Measurements from ENCODE around the gene PHAX.
"Not testable (repeated sequence)": the region's sequence is repeated elsewhere in the genome, so short reads cannot be mapped to it uniquely, and the experiment has no call there.

The PHAX gene

DNA sequence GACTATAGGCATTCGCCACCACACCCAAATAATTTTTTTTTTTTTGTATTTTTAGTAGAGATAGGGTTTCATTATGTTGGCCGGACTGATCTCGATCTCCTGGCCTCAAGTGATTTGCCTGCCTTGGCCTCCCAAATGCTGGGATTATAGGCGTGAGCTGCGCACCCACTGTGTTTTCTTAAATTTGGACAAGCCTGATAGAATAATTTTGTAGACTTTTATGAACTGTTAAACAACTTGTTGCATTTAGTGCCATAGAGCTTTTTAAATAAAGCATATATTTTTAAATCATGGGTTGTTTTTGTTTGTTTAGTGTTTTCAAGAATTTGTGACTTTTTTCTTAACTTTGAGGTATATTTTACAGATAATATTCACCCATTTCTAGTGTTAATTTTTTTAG lies 4.8 kb downstream of the PHAX start:
- no peak for DNase-seq

DNA sequence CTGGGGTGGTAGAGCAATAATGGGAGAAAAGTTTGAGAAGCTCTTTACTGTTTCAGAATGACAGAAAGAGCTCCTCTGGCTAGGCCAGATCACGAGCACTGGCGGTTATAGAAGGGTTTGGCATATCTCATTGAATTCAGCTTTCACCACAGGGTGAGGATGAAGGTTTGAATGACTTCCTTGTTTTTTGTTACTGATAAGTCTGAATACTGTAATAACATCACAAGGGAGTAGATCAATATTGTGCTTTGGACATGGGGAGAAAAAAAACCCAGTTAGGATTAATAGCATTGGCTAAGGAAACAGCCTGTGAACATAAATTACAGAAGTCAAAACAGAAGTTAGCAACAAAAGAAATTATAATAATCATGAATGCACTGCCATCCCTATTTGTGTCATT lies 9.4 kb downstream of the PHAX start:
- DNase-seq, result no peak

DNA sequence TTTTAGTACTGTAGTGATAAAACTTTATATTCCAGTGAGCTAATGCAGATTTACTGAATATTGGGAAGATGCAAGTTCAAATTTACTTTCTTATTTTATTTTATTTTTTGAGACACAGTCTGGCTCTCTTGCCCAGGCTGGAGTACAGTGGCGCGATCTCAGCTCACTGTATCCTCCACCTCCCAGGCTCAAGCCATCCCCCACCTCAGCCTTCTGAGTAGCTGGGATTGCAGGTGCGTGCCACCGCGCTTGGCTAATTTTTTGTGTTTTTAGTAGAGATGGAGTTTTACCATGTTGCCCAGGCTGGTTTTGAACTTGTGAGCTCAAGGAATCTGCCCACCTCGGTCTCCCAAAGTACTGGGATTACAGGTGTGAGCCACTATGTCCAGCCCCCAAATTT lies 9.9 kb downstream of the PHAX start:
- no peak for DNase-seq

DNA sequence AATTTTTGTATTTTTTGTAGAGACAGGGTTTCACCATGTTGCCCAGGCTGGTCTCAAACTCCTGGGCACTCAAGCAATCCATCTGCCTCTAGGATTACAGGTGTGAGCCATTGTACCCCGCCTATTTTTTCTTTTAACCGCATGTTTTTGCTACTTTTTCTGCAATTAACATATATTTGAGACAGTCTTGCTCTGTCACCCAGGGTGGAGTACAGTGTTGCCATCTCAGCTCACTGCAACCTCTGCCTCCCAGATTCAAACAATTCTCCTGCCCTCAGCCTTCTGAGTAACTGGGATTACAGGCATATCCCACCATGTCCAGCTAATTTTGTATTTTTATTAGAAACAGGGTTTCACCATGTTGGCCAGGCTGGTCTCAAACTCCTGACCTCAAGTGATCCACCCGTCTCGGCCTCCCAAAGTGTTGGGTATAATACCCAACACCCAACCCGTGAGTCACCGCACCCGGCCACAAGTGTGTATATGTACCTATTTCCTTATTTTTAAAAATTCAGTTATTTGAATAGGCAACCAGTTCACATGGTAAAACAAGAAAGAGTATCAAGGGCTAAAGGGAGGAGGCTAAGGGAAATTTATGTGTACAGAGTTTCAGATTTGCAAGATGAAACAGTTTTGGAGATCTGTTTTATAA lies 13.3 kb downstream of the PHAX start:
- no peak for DNase-seq

DNA sequence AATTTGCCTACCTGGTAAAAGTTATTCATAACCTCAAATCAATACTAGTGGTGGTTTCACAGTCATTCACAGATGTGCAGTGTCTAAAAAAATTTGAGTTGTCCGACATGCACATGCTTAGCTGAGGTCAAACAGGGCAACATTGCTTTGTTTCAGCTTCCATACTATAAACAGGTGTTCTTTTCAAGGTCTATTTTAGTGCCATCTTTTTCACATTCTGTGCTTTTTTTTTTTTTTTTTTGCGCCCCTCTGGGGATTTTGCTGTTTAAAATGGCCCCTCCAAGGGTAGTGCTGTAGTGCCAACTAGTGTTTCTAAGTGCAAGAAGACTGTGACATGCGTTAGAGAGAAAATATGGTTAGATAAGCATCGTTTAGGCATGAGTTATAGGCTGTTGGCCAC lies 14.5 kb downstream of the PHAX start:
- DNase-seq, result no peak

DNA sequence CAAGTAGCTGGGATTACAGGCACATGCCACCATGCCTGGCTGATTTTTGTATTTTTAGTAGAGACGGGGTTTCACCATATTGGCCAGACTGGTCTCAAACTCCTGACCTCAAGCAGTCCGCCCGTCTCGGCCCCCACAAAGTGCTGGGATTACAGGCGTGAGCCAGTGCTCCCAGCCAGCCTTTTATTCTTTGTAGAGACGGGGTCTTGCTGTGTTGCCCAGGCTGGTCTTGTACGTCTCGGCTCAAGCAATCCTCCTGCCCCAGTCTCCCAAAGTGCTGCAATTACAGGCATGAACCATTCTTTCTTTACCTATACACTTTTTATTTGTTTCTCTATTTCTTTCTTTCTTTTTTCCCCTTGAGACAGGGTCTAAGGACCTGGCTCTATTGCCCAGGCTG lies 16.9 kb downstream of the PHAX start:
- not testable (repeated sequence) for DNase-seq

DNA sequence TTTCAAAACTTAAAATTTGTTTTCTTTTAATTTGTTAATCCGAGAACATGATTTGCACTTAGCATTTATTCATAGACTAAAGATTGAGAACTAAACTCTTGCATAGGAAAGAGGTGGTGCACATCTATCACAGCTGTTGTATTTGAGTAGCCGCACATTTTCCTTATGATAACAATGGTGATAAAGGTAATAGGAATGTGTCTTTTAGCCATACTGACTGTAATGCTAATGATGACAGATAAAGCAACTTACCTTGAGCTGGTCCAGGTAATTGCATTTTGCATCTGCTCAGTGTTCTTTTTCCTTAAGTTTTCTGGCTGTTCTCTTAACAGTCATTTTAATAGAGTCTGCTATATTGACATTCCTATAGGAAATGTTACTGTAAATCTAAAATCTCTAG lies 19.0 kb downstream of the PHAX start:
- no peak for DNase-seq

DNA sequence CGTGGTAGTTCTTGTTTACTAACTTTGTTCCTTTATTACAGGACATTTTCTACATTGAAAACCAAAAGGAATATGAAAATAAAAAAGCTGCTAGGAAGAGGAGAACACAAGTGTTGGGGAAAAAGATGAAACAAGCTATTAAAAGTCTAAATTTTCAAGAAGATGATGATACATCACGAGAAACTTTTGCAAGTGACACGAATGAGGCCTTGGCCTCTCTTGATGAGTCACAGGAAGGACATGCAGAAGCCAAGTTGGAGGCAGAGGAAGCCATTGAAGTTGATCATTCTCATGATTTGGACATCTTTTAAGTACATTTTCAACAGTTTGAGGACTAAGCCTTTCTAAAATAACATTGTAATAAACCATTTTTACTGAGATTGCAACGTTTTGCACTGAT lies 23.8 kb downstream of the PHAX start:
- DNase-seq, result no peak

DNA sequence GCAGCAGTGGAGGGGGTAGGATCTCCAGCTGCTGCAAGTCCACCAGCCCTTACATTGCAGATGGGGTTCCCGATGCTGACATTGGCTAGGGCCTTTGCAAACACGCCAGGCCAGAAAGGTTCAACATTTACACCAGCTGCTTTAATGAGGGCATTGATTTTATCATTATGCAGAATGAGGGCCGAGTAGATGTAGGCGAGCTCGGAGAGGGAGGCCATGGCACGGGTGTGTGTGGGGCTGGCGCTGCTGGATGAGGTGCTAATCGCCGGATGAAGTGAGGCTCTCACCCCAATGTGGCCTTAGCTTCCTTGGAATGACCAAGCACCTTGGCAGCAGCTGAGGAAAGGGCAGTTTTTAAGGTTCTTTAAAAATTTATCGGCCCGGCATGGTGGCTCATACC lies 27.4 kb downstream of the PHAX start:
- no peak for DNase-seq

DNA sequence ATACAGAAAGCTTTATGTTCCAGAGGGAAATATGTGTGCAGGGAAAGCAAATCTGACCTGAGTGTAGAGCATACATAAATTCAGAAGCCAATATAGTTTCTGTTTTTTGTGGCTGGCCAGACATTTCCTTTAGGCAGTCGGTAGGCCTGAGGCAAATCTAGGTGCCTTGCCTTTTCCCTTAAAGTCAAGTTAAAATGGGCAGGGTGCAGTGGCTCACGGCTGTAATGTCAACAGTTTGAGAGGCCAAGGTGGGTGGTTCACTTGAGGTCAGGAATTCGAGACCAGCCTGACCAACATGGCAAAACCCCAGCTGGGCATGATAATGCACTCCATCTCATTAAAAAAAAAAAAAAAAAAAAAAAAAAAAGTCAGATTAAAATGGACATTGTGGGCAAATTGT lies 31.2 kb downstream of the PHAX start:
- no peak for DNase-seq

DNA sequence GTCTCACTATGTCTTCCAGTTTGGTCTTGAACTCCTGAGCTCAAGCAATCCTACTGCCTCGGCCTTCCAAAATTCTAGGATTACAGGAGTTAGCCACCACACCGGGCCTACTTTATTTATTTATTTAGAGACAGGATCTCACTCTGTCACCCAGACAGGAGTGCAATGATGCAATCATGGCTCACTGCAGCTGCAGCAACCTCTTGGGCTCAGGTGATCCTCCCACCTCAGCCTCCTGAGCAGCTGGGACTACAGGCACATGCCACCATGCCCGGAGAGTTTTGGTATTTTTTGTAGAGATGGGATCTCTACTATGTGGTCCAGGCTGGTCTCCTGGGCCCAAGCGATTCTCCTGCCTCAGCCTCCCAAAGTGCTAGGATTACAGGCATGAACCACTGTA lies 32.8 kb downstream of the PHAX start:
- DNase-seq, result no peak

DNA sequence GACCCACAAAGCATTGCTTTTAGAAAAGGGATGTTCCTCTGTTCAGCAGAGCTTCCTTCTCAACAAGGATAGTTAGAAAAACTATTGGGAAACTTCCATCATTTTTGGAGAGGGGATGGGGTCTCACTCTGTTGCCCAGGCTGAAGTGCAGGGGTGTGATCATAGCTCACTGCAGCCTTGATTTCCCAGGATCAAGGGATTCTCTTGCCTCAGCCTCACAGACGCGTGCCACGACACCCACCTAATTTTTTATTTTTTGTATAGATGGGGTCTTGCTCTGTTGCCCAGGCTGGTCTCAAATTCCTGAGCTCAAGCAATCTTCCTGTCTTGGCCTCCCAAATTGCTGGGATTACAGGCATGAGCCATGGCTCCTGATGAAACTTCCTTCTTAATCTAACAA lies 34.8 kb downstream of the PHAX start:
- DNase-seq, result no peak

DNA sequence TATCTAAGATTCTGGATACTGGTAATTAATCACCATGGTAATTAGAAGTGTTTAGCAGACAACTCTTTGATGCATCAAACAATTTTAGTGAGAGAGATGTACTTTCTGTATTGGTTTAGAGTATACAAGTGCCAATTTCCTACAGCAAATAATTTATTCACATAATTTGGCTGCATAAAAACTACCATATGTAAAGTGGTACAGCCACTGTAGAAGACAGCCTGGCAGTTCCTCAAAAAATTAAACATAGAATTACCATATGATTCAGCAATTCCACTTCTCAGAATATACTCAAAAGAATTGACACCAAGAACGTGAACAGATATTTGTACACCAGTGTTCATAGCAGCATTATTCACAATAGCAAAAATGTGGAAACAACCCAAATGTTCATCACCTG lies 36.2 kb downstream of the PHAX start:
- DNase-seq, result no peak

DNA sequence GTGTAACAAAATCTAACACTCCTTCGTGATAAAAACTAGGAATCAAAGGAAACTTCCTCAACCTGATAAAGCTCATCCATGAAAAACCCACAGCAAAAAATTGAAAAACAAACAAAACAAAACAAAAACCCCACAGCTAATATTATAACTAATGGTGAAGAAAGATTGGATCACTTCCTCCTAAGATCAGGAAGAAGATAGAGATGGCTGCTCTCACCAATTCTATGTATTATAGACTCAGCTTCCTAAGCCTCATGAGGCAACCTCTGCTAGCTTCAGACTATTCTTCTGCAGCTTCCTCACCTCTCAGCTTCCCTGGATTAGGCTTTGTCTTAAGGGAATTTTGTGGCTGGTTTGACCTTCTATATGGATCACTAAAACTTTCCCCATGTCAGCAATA lies 40.1 kb downstream of the PHAX start:
- DNase-seq, result no peak

DNA sequence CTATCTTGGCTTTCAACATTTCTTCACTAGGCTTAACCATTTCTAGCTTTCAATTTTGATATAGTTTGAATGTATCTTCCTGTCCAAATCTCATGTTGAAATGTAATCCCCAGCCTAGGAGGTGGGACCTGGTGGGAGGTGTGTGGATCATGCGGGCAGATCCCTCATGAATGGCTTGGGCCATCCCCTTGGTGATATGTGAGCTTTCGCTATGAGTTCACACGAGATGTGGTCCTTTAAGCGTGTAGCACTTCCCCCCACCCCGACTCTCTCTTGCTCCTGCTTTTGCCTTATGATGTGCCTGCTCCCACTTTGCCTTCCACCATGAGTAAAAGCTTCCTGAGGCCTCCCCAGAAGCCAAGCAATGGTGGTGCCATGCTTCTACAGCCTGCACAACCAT lies 40.6 kb downstream of the PHAX start:
- no peak for DNase-seq

DNA sequence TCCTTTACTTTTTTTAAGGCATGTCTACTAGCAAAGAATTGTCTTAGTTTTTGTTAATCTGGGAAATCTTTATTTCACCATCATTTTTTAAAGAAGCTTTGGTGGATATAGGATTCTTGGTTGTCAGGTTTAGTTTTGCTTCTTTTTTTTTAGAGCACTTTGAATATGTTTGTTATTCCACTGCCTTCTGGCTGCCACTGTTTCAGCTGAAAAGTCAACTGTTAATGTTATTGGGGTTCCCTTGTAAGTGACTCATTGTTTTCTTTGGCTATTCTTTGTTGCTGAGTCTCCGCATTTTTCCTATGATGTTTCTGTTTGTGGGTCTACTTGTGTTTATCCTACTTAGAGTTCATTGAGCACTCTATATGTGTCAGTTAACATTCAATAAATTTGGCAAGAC lies 44.4 kb downstream of the PHAX start:
- DNase-seq, result no peak

DNA sequence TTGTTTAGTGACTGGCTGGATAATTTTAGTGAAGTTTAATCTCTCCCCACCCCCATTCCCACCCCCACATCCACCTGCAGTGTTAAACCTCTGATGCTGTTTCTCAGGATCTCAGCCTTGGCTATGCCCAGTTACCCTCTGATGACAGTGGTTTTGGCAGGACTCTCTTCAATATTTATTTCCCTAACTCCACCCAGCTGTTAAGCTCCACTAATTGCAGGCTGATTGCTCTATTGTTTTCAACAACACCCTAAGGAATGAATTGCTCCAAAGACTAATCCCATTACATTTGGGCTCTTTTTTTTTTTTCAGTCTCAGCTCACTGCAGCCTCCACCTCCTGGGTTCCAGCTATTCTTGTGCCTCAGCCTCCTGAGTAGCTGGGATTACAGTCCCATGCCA lies 46.3 kb downstream of the PHAX start:
- no peak for DNase-seq

DNA sequence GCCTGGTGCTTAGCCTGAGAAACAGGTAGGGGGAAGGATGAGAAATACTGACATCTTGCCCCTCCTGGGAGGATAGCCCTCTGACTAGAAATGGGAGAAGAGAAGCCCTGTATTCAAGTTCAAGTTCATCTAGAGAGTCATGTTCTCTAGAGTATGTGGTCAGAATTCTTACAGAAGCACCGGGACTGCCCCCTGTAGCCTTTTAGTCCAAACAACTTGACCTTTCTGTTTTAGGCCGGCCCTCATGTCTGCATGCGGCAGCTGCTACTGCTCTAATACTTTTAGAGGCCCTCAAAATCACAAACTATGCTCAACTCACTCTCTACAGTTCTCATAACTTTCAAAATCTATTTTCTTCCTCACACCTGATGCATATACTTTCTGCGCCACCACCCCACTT lies 47.7 kb downstream of the PHAX start:
- no peak for DNase-seq

DNA sequence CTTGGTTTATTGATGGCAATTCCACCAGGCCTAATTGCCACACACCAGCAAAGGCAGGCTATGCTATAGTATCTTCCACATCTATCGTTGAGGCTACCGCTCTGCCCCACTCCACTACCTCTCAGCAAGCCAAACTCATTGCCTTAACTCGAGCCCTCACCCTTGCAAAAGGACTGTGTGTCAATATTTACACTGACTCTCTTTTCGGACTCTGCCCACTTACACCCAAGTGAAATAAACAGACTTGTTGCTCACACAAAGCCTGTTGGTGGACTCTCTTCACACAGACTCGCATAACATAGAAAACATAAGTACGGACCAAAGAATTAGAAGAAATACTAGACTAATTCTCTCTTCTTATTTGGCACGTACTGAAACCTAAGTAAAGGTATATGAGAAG lies 48.3 kb downstream of the PHAX start:
- not testable (repeated sequence) for DNase-seq

DNA sequence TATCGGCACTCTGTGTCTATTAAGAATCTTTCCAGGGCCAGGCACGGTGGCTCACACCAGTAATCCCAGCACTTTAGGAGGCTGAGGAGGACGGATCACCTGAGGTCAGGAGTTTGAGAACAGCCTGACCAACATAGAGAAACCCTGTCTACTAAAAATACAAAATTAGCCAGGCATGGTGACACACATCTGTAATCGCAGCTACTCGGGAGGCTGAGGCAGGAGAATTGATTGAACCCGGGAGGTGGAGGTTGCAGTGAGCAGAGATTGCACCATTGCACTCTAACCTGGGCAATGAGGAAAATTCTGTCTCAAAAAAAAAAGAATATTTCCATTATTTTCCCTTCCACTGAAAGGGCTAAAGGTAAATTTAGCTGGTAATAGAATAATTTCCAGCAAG lies 49.0 kb downstream of the PHAX start:
- not testable (repeated sequence) for DNase-seq

DNA sequence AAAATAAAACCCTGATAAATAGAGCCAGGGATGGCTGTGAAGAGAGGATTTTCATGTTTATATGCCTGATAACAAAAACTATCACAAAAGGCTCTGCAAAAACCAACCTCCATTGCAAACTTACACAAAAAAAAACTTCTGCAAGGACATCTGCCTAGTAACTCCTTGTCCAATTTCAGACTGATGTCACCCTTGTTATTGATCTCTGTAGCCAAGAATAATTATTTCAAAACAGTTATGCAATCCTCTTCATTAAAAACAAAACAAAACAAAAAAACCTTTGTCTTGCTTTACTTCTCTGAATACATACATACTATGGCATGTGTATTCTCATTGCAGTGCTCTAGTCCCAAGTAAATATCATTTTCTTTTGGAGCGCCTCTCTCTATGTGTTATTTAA lies 49.7 kb downstream of the PHAX start:
- DNase-seq, result no peak

DNA sequence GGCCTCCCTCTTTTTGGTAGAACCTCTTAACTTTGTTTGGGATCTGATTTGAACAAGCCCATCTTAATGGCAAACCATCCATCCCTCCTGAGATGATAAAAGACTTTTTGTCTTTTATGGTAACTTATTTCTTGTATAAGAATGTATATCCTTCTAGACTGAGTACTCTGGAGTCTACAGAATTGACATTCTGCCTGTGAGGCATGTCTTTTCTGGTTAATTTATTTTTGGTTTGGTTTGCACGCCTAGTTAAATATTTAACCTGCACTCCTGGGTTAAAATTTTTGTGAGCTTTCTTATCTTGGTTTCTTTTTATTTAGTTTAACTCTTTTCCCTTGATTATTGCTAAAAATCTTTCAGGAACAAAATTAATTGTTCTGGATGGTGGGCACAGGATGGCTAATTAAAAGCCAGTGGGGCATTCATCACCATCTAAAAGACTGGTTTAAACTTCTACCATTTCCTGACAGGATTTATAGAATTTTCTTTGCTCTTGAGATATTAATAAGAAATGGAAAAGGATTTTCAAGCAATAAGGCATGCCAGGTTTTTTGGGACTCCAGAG lies 50.3 kb downstream of the PHAX start:
- no peak for DNase-seq

DNA sequence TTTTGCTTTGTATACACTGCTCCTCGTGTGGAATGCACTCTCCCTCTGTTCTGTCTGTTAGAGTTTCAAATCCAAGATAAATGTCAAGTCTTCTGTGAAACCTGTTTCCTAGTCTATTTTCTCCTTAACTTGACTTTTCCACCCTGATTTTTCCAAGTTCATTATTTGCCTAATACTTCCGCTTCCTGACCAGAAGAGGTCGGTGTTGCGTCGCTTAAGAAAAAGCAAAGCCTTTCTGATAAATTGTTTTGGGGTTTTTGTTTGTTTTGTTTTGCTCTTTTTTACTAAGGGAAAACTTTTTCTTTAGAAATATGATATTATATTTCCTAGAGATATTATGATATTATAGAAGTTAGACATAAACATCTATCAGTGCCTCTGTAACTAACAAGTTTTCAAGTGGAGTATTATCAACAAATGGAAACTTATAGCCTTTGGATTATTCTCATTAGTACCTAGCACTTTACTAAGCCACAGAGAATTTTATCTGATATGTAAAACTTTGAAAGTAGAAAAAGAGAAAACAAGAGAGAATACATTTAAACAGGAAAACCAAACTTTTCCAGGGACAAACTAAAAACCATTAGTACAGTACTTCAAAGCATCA lies 55.8 kb downstream of the PHAX start:
- DNase-seq, result no peak

DNA sequence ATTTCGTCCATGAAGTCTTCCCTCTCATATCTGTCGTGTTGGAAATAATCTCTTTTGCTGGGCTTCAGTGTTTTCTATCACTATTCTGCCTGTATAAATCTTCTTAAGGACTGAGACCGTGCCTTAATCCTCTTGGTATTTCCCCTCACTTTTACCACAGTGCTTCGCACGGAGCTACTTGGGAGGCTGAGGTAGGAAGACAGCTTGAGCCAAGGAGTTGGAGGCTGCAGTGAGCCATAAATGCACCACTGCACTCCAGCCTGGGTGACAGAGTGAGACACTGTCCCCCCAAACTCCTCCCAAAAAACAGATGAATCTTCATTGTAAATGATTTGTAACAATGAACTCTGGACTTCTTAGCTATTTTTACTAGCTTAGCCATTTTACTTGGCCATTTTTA lies 57.8 kb downstream of the PHAX start:
- no peak for DNase-seq

All from NCI-H1436 treated with DMSO at 0.1 percent for 48 hours (cell line).